H1 (cell line): Measurements from ENCODE around the gene ALKBH7. TPM values are rescaled to one million over a fixed set of nuclear protein-coding genes. Genes with fewer than 3 reads are reported as not detected.

Experiments used
- CTCF ChIA-PET: fragments of 300-600 bp; sonication (Branson Sonifier 250); formaldehyde crosslinking; loops from one replicate; lab custom pipeline; 2021; ENCODE audit not compliant: partially characterized antibody; lab: Charles Lee
- POLR2A ChIA-PET: fragments of 300-600 bp; sonication (Branson Sonifier 250); formaldehyde crosslinking; loops from one replicate; lab custom pipeline; 2021; ENCODE audit warnings: inconsistent platforms; ENCODE audit not compliant: partially characterized antibody; lab: Charles Lee
- DNase-seq, 2 experiments: peaks; one replicate each; pipeline versions ENCODE4 v3.0.0 to v3.0.0-alpha.2; 2010 to 2022; ENCODE audit warnings: low spot score in 2 of 2, low read depth in 1 of 2, mixed read lengths in 1 of 2
- FAIRE-seq: peaks from 2 replicates; lab custom pipeline; 2011; peaks lifted over from hg19 to GRCh38; lab: Jason Lieb, UNC
- H2AFZ ChIP-seq: 2 replicates; pipeline ENCODE4 v1.8.1; 2012; ENCODE audit warnings: low read length, inconsistent platforms
- H2AK5ac ChIP-seq: 2 replicates; pipeline ENCODE4 v1.6.1; 2013; ENCODE audit warnings: low read depth, low read length
- H2BK120ac ChIP-seq: replicated peaks from 2 replicates; pipeline ENCODE3; 2013; ENCODE audit warnings: low read depth, low read length, inconsistent platforms
- H2BK12ac ChIP-seq: 2 replicates; pipeline ENCODE4 v1.6.1; 2013; ENCODE audit warnings: low read depth, low read length
- H2BK15ac ChIP-seq: 2 replicates; pipeline ENCODE4 v1.6.1; 2013; ENCODE audit warnings: low read length
- H2BK20ac ChIP-seq: 2 replicates; pipeline ENCODE4 v1.6.1; 2013; ENCODE audit warnings: low read length
- H2BK5ac ChIP-seq: 2 replicates; pipeline ENCODE4 v1.6.1; 2013; ENCODE audit warnings: low read depth, low read length
- H3K14ac ChIP-seq: 2 replicates; pipeline ENCODE4 v1.6.1; 2013; ENCODE audit warnings: inconsistent platforms; ENCODE audit not compliant: insufficient read length
- H3K18ac ChIP-seq: 2 replicates; pipeline ENCODE4 v1.6.1; 2013; ENCODE audit warnings: low read length; ENCODE audit errors: extremely low read depth
- H3K23ac ChIP-seq: 2 replicates; pipeline ENCODE4 v1.6.1; 2013; ENCODE audit warnings: inconsistent platforms; ENCODE audit not compliant: insufficient read length
- H3K23me2 ChIP-seq: 2 replicates; pipeline ENCODE4 v1.6.1; 2013; ENCODE audit warnings: low read depth, low read length
- H3K27ac ChIP-seq: 2 replicates; pipeline ENCODE4 v1.6.1; 2011; ENCODE audit warnings: low read depth, low read length, inconsistent platforms
- H3K27me3 ChIP-seq, 4 experiments: replicated peaks in 1 of 4; 1 replicate in 1 of 4; 2 replicates in 3 of 4; pipeline versions ENCODE4 v1.6.1 to v1.8.1; 2011 to 2013; ENCODE audit warnings: low read length in 3 of 4, mild to moderate bottlenecking in 3 of 4, inconsistent platforms in 2 of 4, mixed read lengths in 2 of 4, moderate library complexity in 1 of 4; ENCODE audit not compliant: control insufficient read depth in 3 of 4, insufficient read depth in 3 of 4; ENCODE audit errors: extremely low read depth in 1 of 4
- H3K36me3 ChIP-seq, 4 experiments: 2 replicates each; pipeline versions ENCODE4 v1.6.1 to v1.8.1; 2011 to 2013; ENCODE audit warnings: mild to moderate bottlenecking in 4 of 4, low read length in 3 of 4, moderate library complexity in 2 of 4, control low read depth in 1 of 4, inconsistent platforms in 1 of 4; ENCODE audit not compliant: insufficient read depth in 4 of 4, control insufficient read depth in 2 of 4
- H3K4ac ChIP-seq: replicated peaks from 2 replicates; pipeline ENCODE3; 2013; ENCODE audit warnings: low read length, low read depth, mixed read lengths, inconsistent platforms; ENCODE audit not compliant: insufficient read length
- H3K4me1 ChIP-seq, 4 experiments: replicated peaks in 1 of 4; 1 replicate in 1 of 4; 2 replicates in 3 of 4; pipeline versions ENCODE4 v1.6.1 to v1.8.1; 2011 to 2013; ENCODE audit warnings: low read length in 3 of 4, inconsistent platforms in 2 of 4, mixed read lengths in 1 of 4; ENCODE audit not compliant: insufficient read depth in 4 of 4, control insufficient read depth in 3 of 4
- H3K4me2 ChIP-seq, 2 experiments: 2 replicates each; pipeline versions ENCODE4 v1.6.1 to v1.8.1; 2011 to 2013; ENCODE audit warnings: low read depth in 2 of 2, low read length in 2 of 2, control low read depth in 1 of 2, inconsistent platforms in 1 of 2, mild to moderate bottlenecking in 1 of 2; ENCODE audit not compliant: insufficient read depth in 1 of 2
- H3K4me3 ChIP-seq, 4 experiments: fragments of 200-600, 300-600 bp in 1 of 4; sonication (generic), shearing (Covaris generic), sonication (Bioruptor Twin) in 1 of 4; 2 replicates each; pipeline versions ENCODE4 v1.5.1 to v1.8.1; 2011 to 2016; ENCODE audit warnings: low read length in 4 of 4, low read depth in 3 of 4, control low read depth in 2 of 4, inconsistent platforms in 2 of 4, mild to moderate bottlenecking in 2 of 4, mixed read lengths in 1 of 4, moderate library complexity in 1 of 4; ENCODE audit not compliant: insufficient read depth in 2 of 4; ENCODE audit errors: extremely low read depth in 1 of 4
- H3K56ac ChIP-seq: replicated peaks from 2 replicates; pipeline ENCODE3; 2013; ENCODE audit warnings: low read depth, mild to moderate bottlenecking, mixed read lengths, low read length, inconsistent platforms; ENCODE audit not compliant: insufficient read length
- H3K79me1 ChIP-seq: 2 replicates; pipeline ENCODE4 v1.6.1; 2013; ENCODE audit warnings: low read depth, low read length, control low read depth
- H3K79me2 ChIP-seq, 2 experiments: 2 replicates each; pipeline versions ENCODE4 v1.6.1 to v1.8.1; 2012 to 2013; ENCODE audit warnings: low read length in 2 of 2, mild to moderate bottlenecking in 2 of 2, inconsistent platforms in 1 of 2; ENCODE audit not compliant: insufficient read depth in 2 of 2, control insufficient read depth in 1 of 2
- H3K9ac ChIP-seq, 4 experiments: replicated peaks in 1 of 4; 1 replicate in 1 of 4; 2 replicates in 3 of 4; pipeline versions ENCODE4 v1.6.1 to v1.8.1; 2011 to 2013; ENCODE audit warnings: low read depth in 3 of 4, low read length in 3 of 4, control low read depth in 2 of 4, mild to moderate bottlenecking in 2 of 4, moderate library complexity in 2 of 4, inconsistent platforms in 1 of 4; ENCODE audit errors: extremely low read depth in 1 of 4
- H3K9me3 ChIP-seq, 2 experiments: 2 replicates each; pipeline versions ENCODE4 v1.6.1 to v1.8.1; 2012 to 2013; ENCODE audit warnings: mild to moderate bottlenecking in 2 of 2, moderate library complexity in 2 of 2, control low read depth in 1 of 2, inconsistent platforms in 1 of 2, low read depth in 1 of 2, low read length in 1 of 2, mixed read lengths in 1 of 2; ENCODE audit not compliant: insufficient read depth in 2 of 2
- H4K20me1 ChIP-seq, 2 experiments: replicated peaks in 1 of 2; 2 replicates each; pipeline versions ENCODE3 to v1.8.1; 2011 to 2013; ENCODE audit warnings: inconsistent platforms in 2 of 2, low read length in 2 of 2, mild to moderate bottlenecking in 1 of 2; ENCODE audit not compliant: insufficient read depth in 2 of 2, control insufficient read depth in 1 of 2
- H4K5ac ChIP-seq: 2 replicates; pipeline ENCODE4 v1.6.1; 2013; ENCODE audit warnings: low read length, low read depth, mixed read lengths, inconsistent platforms; ENCODE audit not compliant: insufficient read length
- H4K8ac ChIP-seq: 2 replicates; pipeline ENCODE4 v1.8.0; 2013; ENCODE audit warnings: mild to moderate bottlenecking, moderate library complexity, low read length, inconsistent platforms; ENCODE audit not compliant: insufficient read depth; ENCODE audit errors: extremely low read depth
- H4K91ac ChIP-seq: replicated peaks from 2 replicates; pipeline ENCODE3; 2013; ENCODE audit warnings: low read length, mixed read lengths, inconsistent platforms; ENCODE audit not compliant: insufficient read length
- CBX5 ChIP-seq: fragments of 300-800, 300-1000 bp; sonication (generic); IDR thresholded peaks from 2 replicates; pipeline ENCODE4 v1.7.1; 2016; ENCODE audit warnings: antibody characterized with exemption, low read length, low read depth
- CHD2 ChIP-seq: IDR thresholded peaks from 2 replicates; pipeline ENCODE4 v1.6.1; 2012; ENCODE audit warnings: low read length, improper control_type of control experiment
- EZH2 ChIP-seq: fragments of 200-600 bp; sonication (generic); IDR thresholded peaks from 2 replicates; pipeline ENCODE4 v1.7.1; 2012; ENCODE audit warnings: low read depth, mild to moderate bottlenecking, moderate library complexity, low read length, inconsistent platforms; ENCODE audit not compliant: severe bottlenecking
- MAX ChIP-seq: IDR thresholded peaks from 2 replicates; pipeline ENCODE4 v1.6.1; 2012; ENCODE audit warnings: inconsistent platforms
- PHF8 ChIP-seq: fragments of 200-600 bp; sonication (generic); conservative IDR thresholded peaks from 2 replicates; pipeline ENCODE4 v1.7.1; 2012; ENCODE audit warnings: low read depth, mild to moderate bottlenecking, inconsistent platforms, low read length, moderate library complexity
- RXRA ChIP-seq: IDR thresholded peaks from 2 replicates; pipeline ENCODE4 v1.6.1; 2011; ENCODE audit warnings: low read depth, mild to moderate bottlenecking, low read length, moderate library complexity; ENCODE audit not compliant: insufficient read depth
- SIN3A ChIP-seq, 2 experiments: IDR thresholded peaks in 1 of 2; conservative IDR thresholded peaks in 1 of 2; 2 replicates each; pipeline ENCODE4 v1.6.1; 2011 to 2012; ENCODE audit warnings: low read length in 2 of 2, improper control_type of control experiment in 1 of 2, low read depth in 1 of 2, mild to moderate bottlenecking in 1 of 2
- SP2 ChIP-seq: IDR thresholded peaks from 2 replicates; pipeline ENCODE4 v1.6.1; 2012; ENCODE audit warnings: mild to moderate bottlenecking, low read length, inconsistent platforms
- SRF ChIP-seq: IDR thresholded peaks from 2 replicates; pipeline ENCODE4 v1.6.1; 2011; ENCODE audit warnings: mild to moderate bottlenecking, low read depth, low read length, moderate library complexity
- TAF7 ChIP-seq: optimal IDR thresholded peaks from 2 replicates; pipeline ENCODE3; 2011; ENCODE audit warnings: low read depth, mild to moderate bottlenecking, inconsistent platforms, low read length, moderate library complexity, borderline replicate concordance
- WGBS, 2 experiments: shearing (Covaris generic) in 1 of 2; methylation state at CpG; one replicate each; pipeline versions ENCODE4 v1.1.6 to v1.1.7; 2013 to 2015; ENCODE audit warnings: low lambda C conversion rate in 2 of 2, mixed read lengths in 2 of 2, inconsistent platforms in 1 of 2, low coverage in 1 of 2, missing lambda C conversion rate in 1 of 2; ENCODE audit not compliant: insufficient replicate concordance in 2 of 2, insufficient coverage in 1 of 2, insufficient read length in 1 of 2; ENCODE audit errors: extremely low coverage in 1 of 2, missing lambda C conversion rate in 1 of 2; 5-methylcytosine and 5-hydroxymethylcytosine counted together
- polyA plus RNA-seq, 7 experiments: library from polyadenylated mRNA; depleted of rRNA in 3 of 7; stranded (reverse) in 5 of 7; unstranded in 2 of 7; fragments of >200 nt in 5 of 7; fragments of 200-250 nt in 2 of 7; gene quantifications; 1 replicate in 5 of 7; 2 replicates in 1 of 7; 4 replicates in 1 of 7; pipeline versions ENCODE4 v1.2.1 to v1.2.3, GENCODE V29; 2011 to 2013; ENCODE audit warnings: missing spikeins in 2 of 7, mixed read lengths in 2 of 7
- total RNA-seq: library from RNA; stranded (reverse); fragmentation: NEBNext Ultra II Directional; extraction: Animal tissue kit (Norgen Biotek cat#: 25700); gene quantifications from 2 replicates; pipeline ENCODE4 v1.2.1, GENCODE V29; 2021

ALKBH7 gene
- total and polyA plus RNA-seq, 2 of the 8 experiments (the other 6 are each of a cell fraction or from before 2014, with no cell fraction given), result 66.3 to 100 TPM

DNA sequence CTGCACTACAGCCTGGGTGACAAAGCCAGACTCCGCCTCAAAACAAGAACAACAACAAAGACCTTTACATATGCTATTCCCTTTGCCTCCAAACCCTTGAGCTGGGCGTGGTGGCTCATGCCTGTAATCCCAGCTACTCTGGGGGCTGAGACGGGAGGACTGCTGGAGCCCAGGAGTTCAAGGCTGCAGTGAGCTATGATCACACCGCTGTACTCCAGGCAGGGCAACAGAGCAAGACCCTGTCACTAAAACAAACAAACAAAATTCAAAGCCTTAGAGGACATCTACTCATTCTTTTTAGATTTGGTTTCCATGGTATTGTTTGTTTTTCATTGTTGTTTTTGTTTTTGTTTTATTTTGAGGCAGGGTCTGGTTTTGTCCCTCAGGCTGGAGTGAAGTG, 47.0 kb upstream of the ALKBH7 start:
- Histone ChIP-seq H3K4me3 (no peak overlapping the region), H3K18ac (no peak overlapping the region), H3K23me2 (no peaks in the 10 kb centered on the region), H2AFZ (no peak overlapping the region), H3K4ac (no peak overlapping the region), H3K79me1 (no peaks in the 10 kb centered on the region), H3K9me3 (peaks cover 6 to 10% of the 10 kb centered on the region in 2 experiments; a peak in 2 of 4 replicates), H3K27ac (no peak overlapping the region)
- CTCF ChIA-PET, result no interaction called here
- FAIRE-seq, result no peak
- TF ChIP-seq SP2 (no peak), SRF (no peak), CHD2 (no peak), RXRA (no peak), PHF8 (no peak), TAF7 (no peak), SIN3A (conservative IDR thresholded peaks at IDR 0.05 in 1 of 2, IDR thresholded peaks at IDR 0.05 in 1 of 2; ENCODE audit: low read depth in 1 of 2, low read length in 2 of 2) (no peak), CBX5 (no peak), MAX (no peak), EZH2 (no peak)
- TF ChIP-seq, all 59 proteins: peak for 0
- Histone ChIP-seq H2BK120ac (no peak overlapping the region), H3K36me3 (no peaks in the 10 kb centered on the region), H3K14ac (no peak overlapping the region), H3K27me3 (no peaks in the 10 kb centered on the region), H2BK20ac (no peak overlapping the region), H2BK5ac (no peak overlapping the region), H3K4me1 (no peaks in the 10 kb centered on the region), H3K4me2 (no peak overlapping the region), H2AK5ac (no peak overlapping the region), H4K8ac (no peak overlapping the region), H4K20me1 (no peaks in the 10 kb centered on the region), H3K9ac (no peak overlapping the region), H2BK12ac (no peak overlapping the region), H4K5ac (no peak overlapping the region), H2BK15ac (no peak overlapping the region), H4K91ac (no peak overlapping the region), H3K56ac (no peak overlapping the region), H3K79me2 (no peaks in the 10 kb centered on the region), H3K23ac (no peak overlapping the region)
- POLR2A ChIA-PET, result no interaction called here
- WGBS, 2 experiments, result 82% methylated on average over 4 of the region's 4 CpGs; no CpG with 5 or more reads in 1 of the 2 experiments
- DNase-seq, result no peak
